Stimulated activated CD8-positive, alpha-beta memory T cell treated with anti-CD3 and anti-CD28 coated beads, Interleukin-7, amount 100 ng/mL, for 1 hour (primary cell): ENCODE data around the gene GSTCD.

Experiments
- DNase-seq, 2 donors: peaks; one replicate each; pipeline ENCODE4 v3.0.0-alpha.2; 2020; ENCODE audit warnings: low read depth in 2 of 2

The GSTCD gene

DNA sequence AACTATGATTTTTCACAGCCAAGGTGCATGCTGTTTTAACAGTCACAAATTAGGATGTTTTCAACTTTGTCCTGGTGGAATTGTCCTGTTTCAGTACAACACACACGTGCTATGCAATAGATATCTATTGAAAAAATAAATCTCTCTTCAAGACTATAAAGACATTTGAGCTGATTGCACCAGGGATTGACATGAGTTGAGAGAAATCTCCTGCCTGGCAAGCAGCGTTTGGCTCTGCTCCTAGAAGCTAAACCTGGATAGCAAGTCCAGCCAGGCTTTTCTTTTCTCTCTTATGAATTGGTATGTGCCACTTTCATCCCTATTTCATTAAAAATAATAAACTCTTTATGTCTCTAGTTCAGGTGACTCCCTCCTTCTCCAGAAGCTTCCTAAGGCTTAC, 170.1 kb downstream of the GSTCD start:
- no peak for DNase-seq

DNA sequence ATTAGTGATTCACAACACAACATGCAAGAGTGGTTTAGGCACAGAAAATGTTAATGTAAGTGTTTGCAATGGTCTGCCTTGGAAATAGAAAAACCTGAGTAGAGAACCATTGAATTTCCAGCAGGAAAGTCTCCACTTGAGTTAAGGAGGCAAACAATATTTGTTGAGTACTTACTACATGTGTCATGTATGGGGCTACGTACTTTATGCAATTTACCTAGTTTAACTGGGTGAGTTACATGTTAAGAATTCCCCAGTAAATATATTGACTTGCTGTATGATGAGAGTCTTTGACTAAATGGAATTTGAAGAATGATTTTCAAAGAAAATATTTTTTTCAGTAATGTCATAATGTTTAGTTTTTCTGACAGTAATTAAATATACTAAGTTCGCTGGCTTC, 178.9 kb downstream of the GSTCD start:
- no peak for DNase-seq

DNA sequence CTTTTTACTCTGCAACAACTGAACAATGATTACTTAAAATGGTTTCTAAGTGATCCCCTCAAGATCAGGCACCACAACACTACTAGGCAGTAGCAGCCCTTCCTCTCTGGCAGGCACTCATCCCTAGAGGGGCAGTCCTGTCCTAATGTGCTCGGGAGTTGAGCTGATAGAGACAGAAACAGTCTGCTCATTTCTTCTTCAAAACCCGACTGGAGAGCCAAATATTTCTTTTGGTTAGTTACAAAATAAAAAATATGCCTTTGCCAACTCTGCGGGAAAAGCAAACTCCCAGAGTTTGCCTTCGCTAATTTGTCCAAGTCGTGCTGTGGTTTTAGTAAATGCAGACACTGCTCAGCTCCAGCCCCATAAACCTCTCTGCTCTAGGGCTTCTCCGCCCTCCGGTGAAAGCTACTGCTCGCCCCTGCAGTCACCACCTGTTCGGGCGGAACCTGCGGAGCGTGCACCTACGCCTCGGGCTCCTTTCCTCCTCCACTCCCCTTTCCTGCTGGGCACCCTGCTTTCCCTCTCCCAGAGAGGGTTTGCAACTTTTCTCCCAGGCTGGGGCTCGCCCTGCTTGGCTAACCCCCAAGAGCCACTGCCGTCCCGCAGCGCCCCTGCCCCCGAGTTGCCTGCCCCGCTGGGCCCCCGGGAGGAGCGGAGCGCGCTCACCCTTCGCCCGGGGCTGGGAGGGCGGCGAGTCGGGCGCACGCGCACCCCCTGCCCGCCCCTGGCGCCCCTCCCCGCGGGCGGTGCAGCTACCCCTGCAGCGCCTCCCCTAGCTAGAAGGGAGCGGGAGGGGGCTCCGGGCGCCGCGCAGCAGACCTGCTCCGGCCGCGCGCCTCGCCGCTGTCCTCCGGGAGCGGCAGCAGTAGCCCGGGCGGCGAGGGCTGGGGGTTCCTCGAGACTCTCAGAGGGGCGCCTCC, 186.3 kb downstream of the GSTCD start, which contains the start of gene NPNT:
NPNT (plus strand) TSS at position 812 of the 923 bp plus-strand sequence. CDS start 182 bp downstream, outside the sequence.
- no peak for DNase-seq

DNA sequence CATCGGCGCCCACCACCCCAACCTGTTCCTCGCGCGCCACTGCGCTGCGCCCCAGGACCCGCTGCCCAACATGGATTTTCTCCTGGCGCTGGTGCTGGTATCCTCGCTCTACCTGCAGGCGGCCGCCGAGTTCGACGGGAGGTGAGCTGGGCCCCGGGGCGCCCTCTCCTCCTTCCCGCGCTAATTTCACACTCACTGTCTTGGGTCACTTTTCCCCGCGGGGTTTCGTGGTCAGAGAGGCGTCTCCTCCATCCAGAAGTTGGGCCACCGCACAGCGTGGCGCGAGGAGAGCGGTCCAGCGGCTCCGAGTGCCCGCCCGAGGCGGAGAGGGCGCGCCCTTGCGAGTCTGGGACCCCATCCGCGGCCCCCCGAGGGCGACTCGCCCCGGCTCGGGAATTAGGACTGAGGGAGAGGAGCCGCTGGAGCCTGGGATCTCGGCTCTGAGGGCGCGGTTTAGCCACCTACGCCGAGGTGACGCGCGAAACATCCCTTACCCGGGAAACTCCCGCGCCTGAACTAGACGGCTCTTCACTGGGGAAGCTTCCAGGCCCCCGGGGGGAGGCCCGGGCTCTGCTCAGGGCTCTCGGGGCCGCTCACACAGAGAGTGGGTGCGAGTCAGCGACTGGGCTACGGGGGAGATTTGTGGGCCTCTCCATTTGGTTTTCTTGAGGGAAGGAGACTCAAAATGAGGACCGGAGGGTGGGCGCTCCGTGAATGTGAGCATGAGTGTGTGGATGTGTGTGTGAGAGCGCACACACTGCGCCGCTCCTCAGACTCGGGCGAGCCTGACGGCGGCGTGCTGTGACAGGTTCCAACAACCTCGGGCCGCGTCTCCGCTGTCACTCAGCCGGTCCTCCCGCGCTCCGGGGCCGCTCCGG, 187.2 kb downstream of the GSTCD start:
- DNase-seq: no peak

- DNase-seq: no peak
Measured at GRCh38 chr4:105896461-105896942, 187.9 kb downstream of the GSTCD start.
